Measurements from ENCODE around the gene SLC8A2.
"Not testable (repeated sequence)": the region's sequence is repeated elsewhere in the genome, so short reads cannot be mapped to it uniquely, and the experiment has no call there.

The SLC8A2 gene

DNA sequence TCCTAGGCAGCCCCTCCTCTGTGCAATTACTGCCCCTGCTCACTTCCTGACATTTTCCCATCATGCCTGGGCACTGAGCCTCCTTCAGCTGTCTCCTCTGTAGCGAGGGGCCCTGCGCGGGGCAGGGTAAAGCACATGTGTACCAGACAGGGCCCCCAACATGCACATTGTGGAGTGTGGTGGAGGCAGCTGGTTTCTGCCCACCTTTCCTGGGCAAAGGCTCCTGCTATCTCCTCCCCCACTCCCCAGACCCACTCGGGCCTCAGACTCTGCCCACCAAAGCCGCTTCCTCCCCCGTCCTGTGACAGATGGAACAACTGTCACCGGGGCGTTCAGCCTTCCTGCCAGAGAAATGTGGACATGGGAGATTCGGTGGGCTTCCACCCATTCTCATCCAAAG, 15.2 kb upstream of the SLC8A2 start:
- DNase-seq, result no peak

DNA sequence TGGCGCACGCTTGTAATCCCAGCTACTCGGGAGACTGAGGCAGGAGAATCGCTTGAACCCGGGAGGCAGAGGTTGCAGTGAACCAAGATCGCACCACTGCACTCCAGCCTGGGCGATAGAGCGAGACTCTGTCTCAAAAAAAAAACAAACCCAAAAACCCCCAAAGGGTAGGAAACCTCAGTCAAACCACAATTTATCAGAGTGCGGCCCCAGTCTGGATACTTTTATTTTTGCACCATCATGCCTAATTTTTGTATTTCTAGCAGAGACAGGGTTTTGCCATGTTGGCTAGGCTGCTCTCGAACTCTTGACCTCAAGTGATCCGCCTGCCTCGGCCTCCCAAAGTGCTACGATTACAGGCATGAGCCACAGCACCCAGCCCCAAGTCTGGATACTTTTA, 14.5 kb upstream of the SLC8A2 start:
- DNase-seq, result not testable (repeated sequence)

DNA sequence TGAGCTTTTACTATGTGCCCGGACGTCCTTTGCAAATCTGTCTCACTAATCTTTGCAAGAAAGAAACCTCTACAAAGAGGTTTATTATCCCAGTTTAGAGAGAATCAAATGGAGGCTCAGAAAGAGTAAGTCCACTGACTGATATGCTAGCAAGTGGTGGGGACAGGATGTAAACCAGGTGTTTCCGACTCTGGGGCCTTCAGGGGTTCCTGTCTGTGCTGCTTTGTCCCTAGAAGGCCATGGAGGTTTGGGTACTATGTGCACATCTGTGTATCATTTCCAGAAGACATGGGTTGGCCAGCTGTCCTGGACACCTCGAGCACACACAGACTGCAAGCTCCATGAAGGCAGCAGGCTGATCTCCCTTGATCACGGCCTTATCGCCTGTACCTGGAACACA, 13.5 kb upstream of the SLC8A2 start:
- DNase-seq, result no peak

DNA sequence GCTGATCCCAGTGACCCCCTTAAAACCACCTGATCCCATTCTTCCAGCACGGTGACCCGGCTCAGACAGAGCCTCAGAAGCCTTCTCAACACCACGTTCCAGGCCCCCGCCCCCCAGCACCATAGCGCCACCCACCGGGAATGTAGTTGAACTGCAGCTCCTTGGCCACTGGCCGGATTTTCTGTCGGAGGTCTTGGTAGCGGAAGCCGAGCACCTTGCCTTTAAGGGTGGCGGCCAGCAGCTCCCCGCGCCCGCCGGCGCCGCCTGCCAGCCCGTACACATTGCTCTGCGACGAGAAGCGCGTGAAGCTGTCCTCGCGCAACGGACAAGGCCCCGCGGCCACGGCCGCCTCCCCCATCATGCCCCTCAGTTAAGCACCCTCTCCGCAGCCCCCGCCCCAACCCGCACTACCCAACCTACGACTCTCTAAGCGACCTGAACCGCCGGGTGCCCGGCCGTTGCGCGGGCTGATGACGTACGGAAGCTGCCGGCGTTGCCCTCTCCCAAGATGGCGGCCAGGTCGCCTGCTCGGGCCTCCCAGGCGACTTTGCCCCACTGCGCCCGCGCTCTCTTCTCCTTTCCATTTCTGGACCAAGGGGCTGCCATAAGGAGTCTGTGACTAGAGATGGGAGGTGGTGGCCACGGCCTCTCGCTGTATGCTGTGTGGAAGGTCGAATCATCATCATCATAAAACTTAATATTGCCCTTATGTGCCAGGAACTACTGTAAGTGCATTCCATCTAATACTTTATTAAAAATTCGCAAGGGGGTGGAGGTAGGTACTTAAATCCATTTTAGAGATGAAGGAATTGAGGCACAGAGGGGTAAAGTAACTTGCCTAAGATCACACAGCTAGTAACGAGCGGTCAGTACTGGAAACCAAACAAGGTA, 12.4 kb upstream of the SLC8A2 start, which contains the start of gene KPTN:
TSS of gene KPTN (minus strand) at position 420 of the 891 bp plus-strand sequence. CDS start at position 361, 59 bp downstream.
- peak; percentile 50 for DNase-seq

DNA sequence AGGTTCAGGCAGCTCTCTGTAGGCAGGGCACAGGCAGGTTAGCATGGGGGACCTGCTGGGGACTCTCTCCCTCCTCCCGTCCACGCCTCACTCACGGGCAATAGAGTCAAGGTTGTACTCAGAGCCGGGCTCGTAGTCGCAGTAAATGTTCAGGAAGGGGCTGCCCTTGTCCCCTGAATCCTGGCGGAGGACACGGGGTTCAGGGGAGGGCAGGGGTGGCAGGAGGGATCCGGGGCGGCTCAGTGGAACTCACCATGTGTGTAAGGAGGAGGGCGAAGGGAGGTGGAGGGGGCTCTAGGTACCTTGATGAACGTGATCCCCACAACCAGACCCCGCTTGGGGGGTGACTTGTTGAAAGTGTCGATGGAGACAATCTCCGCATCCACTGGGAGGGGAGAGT, 11.5 kb upstream of the SLC8A2 start:
- DNase-seq, result no peak

DNA sequence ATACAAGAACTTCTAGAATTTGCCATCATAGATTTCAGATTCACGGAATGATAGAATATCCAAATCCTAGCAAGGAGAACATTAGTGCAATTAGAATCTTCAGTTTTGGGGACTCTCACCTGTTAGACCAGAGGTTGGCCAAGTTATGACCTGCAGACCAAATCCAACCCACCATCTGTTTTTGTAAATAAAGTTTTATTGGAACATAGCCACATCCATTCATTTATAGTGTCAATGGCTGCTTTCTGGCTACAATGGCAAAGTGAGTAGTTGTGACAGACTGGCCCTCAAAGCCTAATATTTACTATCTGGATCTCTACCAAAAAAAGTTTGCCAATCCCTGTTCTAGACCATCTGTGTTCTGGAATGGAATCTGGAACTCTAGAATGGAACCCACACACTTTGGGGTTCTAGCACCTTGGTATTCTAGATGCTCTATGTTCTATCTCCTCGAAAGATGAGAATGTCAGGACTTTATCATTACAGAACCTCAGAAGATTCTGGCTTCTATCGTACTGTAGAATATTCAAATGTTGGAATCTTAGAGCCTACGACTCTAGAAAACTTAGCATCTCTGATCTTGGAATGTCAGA, 9.9 kb upstream of the SLC8A2 start:
- DNase-seq, result no peak

DNA sequence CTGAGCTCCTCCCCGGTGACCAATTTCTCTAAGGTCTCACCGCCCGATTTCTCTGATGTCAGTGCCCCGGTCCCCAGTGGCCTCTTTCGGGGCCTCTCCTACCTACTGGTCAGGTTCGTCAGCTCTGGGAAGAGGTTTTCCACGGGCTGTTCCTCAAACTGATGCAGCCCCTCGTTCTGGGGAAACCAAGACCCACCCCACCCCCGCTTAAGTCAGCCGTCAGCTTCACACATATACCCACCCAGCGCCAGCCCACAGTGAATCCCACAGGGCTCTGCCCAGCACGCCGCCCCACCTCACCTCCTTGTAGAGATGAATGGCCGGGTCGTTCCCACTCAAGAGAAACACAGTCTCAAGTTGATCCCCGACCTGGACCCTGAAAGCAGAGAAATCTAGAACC, 9.0 kb upstream of the SLC8A2 start:
- DNase-seq, result no peak

DNA sequence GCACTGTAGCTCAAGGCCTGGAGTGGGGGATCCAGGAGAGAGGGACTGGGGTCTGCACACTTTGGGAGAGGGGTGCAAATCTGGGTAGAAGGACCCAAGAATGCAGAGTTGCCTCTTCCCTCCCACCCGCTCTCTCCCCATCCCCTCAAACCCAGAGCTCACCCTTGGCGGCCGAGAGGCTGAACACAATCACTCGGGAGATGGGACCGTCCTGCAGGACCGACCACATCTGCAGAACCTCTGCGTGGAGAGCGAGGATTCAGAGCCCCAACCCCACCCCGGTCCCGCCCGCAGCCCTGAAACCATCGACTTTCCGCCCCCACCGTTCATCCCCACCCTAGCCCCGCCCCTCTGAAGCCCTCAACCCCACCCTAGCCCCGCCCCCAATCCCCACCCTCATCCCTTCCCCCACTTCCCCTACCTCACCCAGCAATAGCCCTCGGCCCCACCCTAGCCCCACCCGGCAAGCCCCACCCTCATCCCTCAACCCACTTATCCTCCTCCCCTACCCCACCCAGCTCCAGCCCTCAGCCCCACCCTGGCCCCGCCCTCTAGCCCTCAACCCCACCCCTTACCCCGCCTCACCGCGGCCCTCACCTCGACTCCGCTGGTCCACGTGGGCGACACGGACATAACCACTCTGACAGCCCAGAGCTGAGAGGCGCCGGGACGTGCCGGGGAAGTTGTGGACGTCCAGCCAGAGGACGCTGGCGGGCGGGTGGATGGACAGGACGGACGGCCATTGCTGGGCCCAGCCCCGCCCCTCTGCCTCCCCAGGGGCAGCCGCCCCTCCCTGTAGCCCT, 8.2 kb upstream of the SLC8A2 start:
- DNase-seq, result no peak

DNA sequence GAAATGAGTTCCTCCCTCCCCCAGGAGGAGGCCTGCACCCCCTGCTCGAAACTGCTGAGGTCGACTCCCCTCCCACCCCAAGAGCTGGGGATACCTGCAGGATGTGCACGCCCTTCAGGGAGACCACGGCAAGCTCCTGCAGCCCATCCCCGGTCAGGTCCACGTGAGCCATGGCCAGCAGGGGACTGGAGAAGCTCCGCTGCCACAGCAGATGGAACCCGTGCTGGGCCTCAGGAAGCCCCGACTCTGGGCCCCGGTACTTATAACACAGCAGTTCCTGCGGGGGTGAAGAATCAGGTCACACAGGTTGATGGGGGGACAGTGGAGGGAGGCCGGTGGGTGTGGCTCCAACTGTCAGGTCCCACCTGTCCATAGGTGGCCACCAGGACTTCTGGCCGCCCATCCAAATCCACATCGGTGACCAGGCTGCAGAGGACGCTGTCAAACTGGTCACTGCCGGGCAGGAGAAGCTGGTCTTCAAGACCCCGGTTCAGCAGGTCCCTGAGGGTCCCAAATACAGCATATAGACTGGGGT, 4.8 kb upstream of the SLC8A2 start:
- DNase-seq, result no peak

DNA sequence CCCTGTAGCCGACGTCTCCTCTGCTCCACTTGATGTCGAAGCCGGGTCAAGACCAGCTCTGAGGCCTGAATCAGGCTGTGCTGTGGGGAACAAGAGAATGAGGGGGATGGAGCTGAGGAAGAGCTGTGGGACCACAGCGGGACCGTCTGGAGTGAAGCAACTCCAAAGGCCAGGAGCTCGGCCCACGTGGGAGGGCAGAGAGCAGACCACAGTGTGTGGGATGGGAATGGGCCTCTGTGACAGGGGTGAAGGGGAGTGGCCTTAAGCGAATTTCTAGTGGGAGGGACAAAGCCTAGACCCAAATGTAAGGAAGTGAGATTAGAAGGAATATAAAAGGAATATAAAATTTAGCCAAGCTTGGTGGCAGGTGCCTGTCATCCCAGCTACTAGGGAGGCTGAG, 3.8 kb upstream of the SLC8A2 start:
- no peak for DNase-seq

DNA sequence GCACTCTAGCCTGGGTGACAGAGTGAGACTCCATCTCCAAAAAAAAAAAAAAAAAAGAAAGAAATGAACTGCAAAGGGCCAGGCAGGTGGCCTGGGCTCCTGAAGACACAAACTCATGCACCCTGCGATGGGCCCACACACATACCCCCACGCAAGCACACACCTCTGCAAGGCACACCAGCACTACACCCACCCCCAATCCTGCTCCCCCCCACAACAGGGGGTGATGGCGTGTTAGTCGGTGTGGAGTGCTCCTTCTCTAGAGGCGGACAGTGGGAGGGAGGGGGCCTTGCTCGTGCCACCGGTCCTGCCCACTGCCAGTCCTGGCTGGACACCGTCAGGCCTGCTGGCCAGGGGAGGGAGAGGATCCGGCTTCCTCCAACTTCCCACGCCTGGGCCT, 1.6 kb upstream of the SLC8A2 start:
- no peak for DNase-seq

DNA sequence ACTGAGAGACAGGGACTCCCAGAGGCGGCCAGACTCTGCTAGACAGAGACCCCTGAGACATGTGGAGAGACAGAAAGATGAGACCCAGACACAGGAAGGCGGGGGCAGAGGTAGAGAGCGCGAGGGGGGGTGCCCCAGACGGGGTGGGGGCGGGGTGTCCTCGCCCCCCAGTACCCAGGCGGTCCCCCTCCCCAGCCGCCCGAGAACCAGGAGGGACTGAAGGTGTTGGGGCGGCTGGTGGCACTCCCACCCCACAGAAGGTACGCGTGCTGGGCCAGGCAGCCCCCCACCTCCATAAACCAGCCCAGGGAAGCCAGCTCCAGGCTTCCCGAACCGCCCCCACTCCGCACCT, 336 bp downstream of the SLC8A2 start:
- no peak for DNase-seq

DNA sequence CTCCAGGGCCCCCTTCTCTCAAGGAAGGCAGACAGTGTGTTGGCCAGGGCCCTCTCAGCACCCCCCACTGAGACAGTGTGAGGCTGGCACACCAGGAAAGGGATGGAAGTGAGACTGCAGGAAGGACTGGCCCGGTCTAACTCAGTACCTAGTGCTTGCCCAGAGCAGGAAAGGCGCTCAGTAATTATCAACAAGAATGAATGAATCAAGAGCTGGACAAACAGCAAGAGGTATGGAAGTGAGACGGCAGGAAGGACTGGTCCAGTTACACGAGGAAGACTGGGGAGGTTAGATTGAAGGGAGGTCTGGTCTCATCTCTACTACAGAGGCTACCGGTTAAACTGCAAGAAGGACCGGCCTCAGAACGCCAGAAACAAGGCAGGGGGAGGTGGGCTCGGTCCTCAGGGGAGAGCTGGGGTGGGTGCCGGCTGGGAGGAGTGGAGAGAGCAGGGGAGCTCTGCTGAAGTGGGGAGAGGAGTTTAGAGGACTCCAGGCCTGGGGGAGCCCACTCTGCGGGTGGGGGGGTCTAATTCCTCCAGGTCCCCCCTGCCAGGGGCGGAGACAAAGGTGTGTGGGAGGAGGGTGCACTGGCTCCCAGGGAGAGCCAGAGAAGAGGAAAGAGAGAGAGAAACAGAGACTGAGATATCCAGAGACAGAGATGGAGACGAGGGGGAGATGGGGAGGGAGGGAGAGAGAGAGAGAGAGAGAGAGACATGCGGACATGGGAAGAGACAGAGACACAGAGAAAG, 1.1 kb downstream of the SLC8A2 start:
- no peak for DNase-seq

DNA sequence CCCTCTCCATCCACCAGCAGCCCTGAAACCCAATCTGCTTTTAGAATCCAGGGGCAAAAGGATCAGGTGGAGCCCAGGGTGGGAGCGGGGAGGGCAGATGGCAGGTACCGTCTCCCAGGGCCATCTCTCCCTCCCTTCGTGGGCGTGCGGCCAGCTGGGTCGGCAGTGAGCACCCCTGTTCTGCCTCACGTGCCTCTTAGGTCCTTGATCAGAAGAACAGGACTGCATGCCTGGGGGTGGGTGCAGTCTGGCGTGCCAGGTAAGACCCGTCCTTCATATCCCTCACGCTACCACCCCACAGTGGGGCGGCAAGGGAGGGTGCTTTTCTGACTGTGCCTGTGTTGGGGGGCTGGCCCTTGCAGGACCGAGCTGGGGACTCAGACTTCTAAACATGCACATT, 2.0 kb downstream of the SLC8A2 start:
- DNase-seq, result no peak

DNA sequence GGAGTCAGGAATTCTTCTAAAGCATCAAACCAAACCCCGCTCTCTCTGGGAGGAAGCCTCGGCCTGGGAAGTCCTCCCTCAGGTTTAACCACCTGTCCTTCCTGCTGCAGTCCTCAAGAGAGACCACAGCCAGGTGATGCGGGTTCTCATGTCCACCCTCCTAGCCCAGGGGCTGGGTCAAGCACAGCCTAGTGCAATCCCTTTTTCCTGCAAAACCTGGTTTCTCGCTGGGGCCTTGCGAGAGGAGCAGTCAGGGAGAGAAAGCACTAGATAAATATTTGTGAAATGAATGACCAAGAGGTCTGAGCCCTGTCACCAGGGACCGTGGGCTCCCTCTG, 2.4 kb downstream of the SLC8A2 start:
- no peak for DNase-seq

DNA sequence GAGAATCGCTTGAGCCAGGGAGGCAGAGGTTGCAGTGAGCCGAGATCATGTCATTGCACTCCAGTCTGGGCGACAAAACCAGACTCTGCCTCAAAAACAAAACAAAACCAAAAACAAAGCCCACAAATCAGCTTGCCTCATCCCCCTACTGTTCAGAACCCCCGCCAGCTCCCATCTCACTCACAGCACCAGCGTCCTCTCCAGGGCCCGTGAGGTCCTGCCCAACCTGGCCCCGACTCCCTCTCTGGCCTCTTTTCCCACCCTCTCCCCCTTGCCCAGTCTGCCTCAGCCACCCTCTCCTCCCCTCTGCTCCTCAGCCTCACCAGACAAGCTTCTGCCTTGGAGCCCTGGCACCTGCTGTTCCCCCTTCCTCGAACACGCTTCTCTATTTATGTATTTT, 3.8 kb downstream of the SLC8A2 start:
- DNase-seq, result no peak

DNA sequence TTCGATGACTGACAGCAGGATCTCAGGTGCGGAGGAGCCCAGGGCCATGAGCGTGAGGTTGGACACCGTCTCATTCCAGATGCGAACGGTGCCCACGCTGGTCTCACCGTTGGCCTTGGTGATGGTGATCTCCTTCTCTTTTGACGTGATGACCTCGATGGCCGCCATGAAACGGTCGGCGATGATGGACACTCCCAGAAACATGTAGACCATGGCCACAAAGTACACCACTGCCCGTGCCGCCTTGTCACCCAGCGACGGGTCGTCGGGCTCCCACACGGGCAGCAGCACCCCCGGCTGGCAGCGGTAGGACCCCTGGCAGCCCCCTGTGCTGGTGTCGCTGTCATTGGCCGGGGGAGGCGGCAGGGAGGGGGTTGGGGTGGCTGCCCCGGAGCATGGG, 5.7 kb downstream of the SLC8A2 start:
- DNase-seq, result no peak

DNA sequence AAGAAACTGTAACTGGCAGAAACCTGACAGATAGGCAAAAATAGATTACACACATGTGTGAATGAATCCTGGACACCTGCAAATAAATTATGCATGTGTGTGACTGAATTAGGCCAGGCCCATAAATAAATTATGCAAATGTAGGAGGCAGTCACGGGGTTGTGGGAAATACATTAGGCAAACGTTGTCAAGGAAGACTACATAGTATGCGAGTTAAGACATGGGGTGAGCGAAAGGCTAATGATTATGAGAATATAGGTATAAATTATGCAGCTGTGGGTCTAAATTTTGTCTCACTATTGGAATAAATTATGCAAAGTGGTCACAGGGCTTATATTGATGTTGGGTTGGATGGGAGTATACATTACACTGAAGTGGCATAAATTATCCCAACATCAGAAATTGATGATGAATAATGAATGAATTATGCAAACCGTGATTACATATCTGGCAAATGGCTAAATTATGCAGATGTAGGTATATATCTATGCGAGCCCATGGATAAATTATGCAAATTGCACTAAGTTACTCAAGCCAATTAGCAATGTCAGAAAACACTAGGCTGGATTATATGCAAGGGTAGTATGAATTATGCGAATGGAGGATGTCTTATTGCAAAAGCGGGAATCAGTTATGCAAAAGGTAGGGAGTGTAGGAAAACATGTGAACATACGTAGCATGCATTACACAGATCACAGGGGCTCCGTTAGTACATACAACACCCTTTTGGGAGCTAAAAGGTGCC, 6.8 kb downstream of the SLC8A2 start:
- DNase-seq, result no peak

DNA sequence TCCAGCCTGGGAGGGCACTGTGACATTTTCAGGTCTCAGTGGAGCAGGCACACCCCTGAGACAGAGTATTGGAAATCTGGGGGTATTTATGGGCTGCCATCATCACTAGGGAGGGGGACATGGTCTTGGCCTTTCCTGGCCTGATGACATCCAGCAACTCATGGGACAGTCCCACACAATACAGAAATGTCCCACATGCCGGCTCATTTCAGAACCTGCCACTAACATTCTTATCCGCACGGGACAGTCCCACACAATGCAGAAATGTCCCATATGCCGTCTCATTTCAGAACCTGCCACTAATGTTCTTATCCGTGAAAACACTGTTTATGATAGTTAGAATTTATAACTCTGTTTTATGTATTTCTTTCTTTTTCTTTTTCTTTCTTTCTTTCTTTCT, 9.8 kb downstream of the SLC8A2 start:
- DNase-seq, result no peak

DNA sequence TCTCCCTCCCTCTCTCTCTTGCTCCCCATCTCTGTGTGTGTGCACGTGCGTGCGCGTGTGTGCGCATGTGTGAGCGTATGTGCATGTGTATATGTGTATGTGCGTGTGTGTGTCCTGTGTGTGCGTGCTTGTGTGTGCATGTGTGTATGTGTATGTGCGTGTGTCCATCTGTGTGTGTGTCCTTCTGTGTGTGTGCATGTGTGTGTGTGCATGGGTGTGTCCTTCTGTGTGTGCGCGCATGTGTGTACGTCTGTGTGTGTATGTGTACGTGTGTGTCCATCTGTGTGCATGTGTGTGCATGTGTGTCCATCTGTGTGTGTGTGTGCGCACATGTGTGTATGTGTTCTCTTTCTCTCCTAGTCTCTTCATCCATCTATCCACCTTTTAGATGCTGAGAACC, 12.2 kb downstream of the SLC8A2 start:
- DNase-seq, result no peak

DNA sequence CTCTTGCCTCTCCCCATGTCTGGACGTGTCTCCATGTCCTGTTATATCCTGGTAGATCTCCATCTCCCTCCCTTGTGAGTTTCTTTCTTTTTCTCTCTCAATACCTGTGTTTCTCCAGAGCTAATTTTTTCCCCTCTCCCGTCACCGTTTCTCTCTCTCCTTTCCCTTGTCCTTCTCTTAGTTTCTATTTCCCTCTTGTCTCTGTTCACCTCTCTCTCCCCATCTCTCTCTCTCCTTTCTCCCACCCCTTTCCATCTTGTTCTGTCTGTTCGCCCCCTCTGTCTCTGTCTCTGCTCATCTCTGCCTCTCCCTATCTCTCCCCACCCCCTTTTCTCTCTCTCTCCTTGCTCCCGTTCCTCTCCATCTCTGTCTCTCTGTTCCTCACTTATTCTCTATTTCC, 13.0 kb downstream of the SLC8A2 start:
- DNase-seq, result no peak
